PFSK-1 (cell line): ENCODE data around the gene TAF5L.

ENCODE experiments used
- FOXP2 ChIP-seq: optimal IDR thresholded peaks from 2 replicates; pipeline ENCODE3; 2011; ENCODE audit warnings: borderline replicate concordance, control low read depth, inconsistent platforms; ENCODE audit not compliant: insufficient read depth; ENCODE audit errors: extremely low read length, extremely low read depth
- POLR2AphosphoS5 ChIP-seq: IDR thresholded peaks from 2 replicates; pipeline ENCODE4 v1.6.1; 2012; ENCODE audit warnings: low read depth, mild to moderate bottlenecking, control low read depth, low read length, moderate library complexity
- REST ChIP-seq, 2 experiments: IDR thresholded peaks; 2 replicates each; pipeline versions ENCODE4 v1.6.1 to v1.8.0; 2011 to 2012; ENCODE audit warnings: low read depth in 2 of 2, low read length in 2 of 2, control low read depth in 1 of 2, inconsistent platforms in 1 of 2, mild to moderate bottlenecking in 1 of 2, moderate library complexity in 1 of 2; ENCODE audit not compliant: insufficient read depth in 1 of 2
- SIN3A ChIP-seq: IDR thresholded peaks from 2 replicates; pipeline ENCODE4 v1.6.1; 2012; ENCODE audit warnings: mild to moderate bottlenecking, low read length, moderate library complexity, borderline replicate concordance; ENCODE audit not compliant: insufficient read depth
- TAF1 ChIP-seq: IDR thresholded peaks from 2 replicates; pipeline ENCODE4 v1.6.1; 2012; ENCODE audit warnings: low read length, control low read depth, borderline replicate concordance; ENCODE audit not compliant: insufficient read depth

- TF ChIP-seq REST (IDR thresholded peaks at IDR 0.05; ENCODE audit: insufficient read depth in 1 of 2, low read depth in 2 of 2, low read length in 2 of 2), result no peak
- no peak for TF ChIP-seq FOXP2
- TF ChIP-seq POLR2AphosphoS5, result no peak
- no peak for TF ChIP-seq SIN3A
- no peak for TF ChIP-seq TAF1
Measured at GRCh38 chr1:229674042-229674441, 48.1 kb upstream of the TAF5L start.
